T-helper 1 cell treated with Interleukin-12 subunit alpha and Interleukin-12 subunit beta and Interleukin-4 antibody, amounts not matched to agents 30 μg/mL and 1 μg/mL, for 36 hours (primary cell): ENCODE results near the gene RYR3.

Source experiments
- H3K27ac Mint-ChIP-seq: one replicate; pipeline ENCODE4 v1.8.0; 2021; ENCODE audit warnings: mild to moderate bottlenecking, mixed read lengths
- H3K27me3 Mint-ChIP-seq: one replicate; pipeline ENCODE4 v1.8.0; 2021; ENCODE audit warnings: low read depth, mixed read lengths
- H3K36me3 Mint-ChIP-seq: one replicate; pipeline ENCODE4 v1.8.0; 2021; ENCODE audit warnings: low read depth, mixed read lengths
- H3K4me1 Mint-ChIP-seq: one replicate; pipeline ENCODE4 v1.8.0; 2021; ENCODE audit warnings: low read depth, mixed read lengths
- H3K4me3 Mint-ChIP-seq: one replicate; pipeline ENCODE4 v1.8.0; 2021; ENCODE audit warnings: mild to moderate bottlenecking, moderate library complexity, mixed read lengths
- H3K9me3 Mint-ChIP-seq: one replicate; pipeline ENCODE4 v1.8.0; 2021; ENCODE audit warnings: mixed read lengths

Gene RYR3

GRCh38 chr15:33871980-33872379 is 561.2 kb downstream of the RYR3 start:
- no peaks in the 10 kb centered on the region for H3K4me1 Mint-ChIP-seq
- no peak overlapping the region for H3K27ac Mint-ChIP-seq
- H3K36me3 Mint-ChIP-seq, result no peaks in the 10 kb centered on the region
- H3K4me3 Mint-ChIP-seq, result no peak overlapping the region
- H3K27me3 Mint-ChIP-seq, result no peaks in the 10 kb centered on the region
- no peaks in the 10 kb centered on the region for H3K9me3 Mint-ChIP-seq

DNA sequence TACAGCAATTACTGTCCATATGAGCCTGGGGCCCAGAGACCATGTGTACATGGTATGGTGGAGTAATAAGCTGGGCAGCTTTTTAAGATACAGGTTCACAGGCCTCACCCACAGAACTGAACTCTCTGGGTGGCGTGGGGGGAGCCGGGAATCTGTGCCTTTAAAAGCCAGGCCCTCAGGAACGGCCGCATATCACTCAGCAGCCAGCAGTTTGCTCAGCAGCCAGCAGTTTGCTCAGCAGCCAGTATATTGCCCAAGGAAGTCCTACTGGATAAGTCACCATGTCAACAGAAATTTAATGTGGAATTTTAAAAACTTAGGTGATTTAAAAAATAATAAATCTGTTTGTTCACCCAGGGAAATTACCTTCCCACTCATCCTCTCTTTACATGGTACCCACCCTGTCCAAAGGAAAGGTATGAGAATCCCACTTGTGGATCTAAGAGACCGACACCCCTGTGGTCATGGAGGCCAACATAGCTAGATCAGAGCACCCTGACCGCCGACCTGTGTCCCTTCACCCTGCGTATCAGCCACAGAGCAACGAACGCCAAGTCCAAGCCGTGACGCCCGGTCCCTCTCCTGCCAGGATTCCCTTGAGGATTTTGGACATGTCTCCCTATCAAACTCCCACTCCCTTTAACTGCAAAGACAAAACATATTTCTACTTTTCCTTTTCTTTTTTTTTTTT is 561.8 kb downstream of the RYR3 start:
- Mint-ChIP-seq H3K4me1 (no peaks in the 10 kb centered on the region), H3K27ac (no peak overlapping the region), H3K9me3 (no peaks in the 10 kb centered on the region), H3K27me3 (no peaks in the 10 kb centered on the region), H3K4me3 (no peak overlapping the region), H3K36me3 (no peaks in the 10 kb centered on the region)

GRCh38 chr15:33874156-33874555 is 563.4 kb downstream of the RYR3 start:
- Mint-ChIP-seq H3K27ac (no peak overlapping the region), H3K4me1 (no peaks in the 10 kb centered on the region), H3K36me3 (no peaks in the 10 kb centered on the region), H3K4me3 (no peak overlapping the region), H3K9me3 (no peaks in the 10 kb centered on the region), H3K27me3 (no peaks in the 10 kb centered on the region)

DNA sequence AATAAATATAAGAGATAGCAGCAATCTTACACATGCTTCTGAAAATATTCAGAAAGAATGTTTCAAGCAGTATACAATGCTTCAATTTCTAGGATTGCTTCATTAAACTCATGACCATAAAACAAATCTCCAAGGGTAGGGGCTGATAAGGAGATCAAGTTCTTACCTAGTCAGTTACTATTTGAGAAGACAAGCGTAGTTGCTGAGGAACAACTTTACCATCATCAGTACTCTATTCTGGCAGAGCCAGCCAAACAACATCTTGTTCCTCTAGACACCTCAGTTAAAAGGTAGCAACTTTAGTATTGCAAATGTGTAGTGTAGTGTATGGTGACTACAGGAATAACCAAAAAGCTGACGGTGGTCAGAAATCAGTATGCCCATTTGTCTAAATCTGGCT is 572.2 kb downstream of the RYR3 start:
- Mint-ChIP-seq H3K27me3 (no peaks in the 10 kb centered on the region), H3K9me3 (peaks cover 13% of the 10 kb centered on the region), H3K27ac (no peak overlapping the region), H3K36me3 (no peaks in the 10 kb centered on the region), H3K4me3 (no peak overlapping the region), H3K4me1 (no peaks in the 10 kb centered on the region)

- peaks cover 19% of the 10 kb centered on the region for H3K9me3 Mint-ChIP-seq
These were observed 577.4 kb downstream of the RYR3 start for GRCh38 chr15:33888176-33888575.

DNA sequence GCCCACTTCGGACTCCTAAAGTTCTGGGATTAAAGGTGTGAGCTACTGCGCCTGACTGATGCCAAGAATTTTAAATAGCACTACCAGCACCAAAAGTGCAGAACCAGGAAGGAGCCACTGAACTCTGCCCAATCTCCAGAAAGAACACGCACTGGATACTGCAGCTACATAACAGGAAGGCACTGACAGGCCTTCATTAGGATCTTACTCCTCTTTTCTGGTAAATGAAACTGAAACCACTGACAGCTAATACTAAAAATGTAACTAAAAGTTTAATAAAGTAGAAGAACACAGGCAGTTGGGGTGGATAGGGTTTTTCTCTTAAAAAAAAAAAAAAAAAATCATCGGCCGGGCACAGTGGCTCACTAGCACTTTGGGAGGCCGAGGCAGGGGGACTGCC is 583.4 kb downstream of the RYR3 start:
- peaks cover 4% of the 10 kb centered on the region for H3K9me3 Mint-ChIP-seq
- no peaks in the 10 kb centered on the region for H3K27me3 Mint-ChIP-seq

More at GRCh38 chr15:33888176-33888575, 577.4 kb downstream of the RYR3 start:
- Mint-ChIP-seq H3K27ac (no peak overlapping the region), H3K36me3 (no peaks in the 10 kb centered on the region), H3K4me3 (no peak overlapping the region), H3K27me3 (no peaks in the 10 kb centered on the region), H3K4me1 (no peaks in the 10 kb centered on the region)

DNA sequence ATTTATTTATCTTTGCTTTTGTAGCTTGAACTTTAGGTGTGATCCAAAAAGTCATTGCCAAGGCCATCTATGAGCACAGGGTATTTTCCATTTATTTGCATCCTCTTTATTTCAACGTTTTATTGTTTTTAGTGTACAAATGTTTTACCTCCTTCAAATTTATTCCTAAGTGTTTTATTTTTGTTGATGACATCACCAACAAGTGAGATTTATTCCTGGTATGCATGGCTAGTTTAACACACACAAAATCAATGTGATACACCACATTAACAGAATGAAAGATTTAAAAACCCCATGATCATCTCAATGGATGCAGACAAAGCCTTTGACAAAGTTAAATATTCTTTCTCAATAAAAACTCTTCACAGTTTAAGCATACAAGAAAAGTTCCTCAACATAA is 591.3 kb downstream of the RYR3 start:
- Mint-ChIP-seq H3K27ac (no peak overlapping the region), H3K27me3 (no peaks in the 10 kb centered on the region), H3K36me3 (no peaks in the 10 kb centered on the region)

More for the DNA sequence above, 583.4 kb downstream of the RYR3 start:
- Mint-ChIP-seq H3K4me3 (no peak overlapping the region), H3K4me1 (peaks cover 6% of the 10 kb centered on the region), H3K27ac (peak overlapping the region; percentile 5), H3K36me3 (no peaks in the 10 kb centered on the region)

GRCh38 chr15:33903661-33904060 is 592.9 kb downstream of the RYR3 start:
- Mint-ChIP-seq H3K4me1 (no peaks in the 10 kb centered on the region), H3K36me3 (no peaks in the 10 kb centered on the region), H3K9me3 (no peaks in the 10 kb centered on the region), H3K4me3 (no peak overlapping the region), H3K27me3 (no peaks in the 10 kb centered on the region), H3K27ac (no peak overlapping the region)

More for the DNA sequence above, 591.3 kb downstream of the RYR3 start:
- Mint-ChIP-seq H3K9me3 (no peaks in the 10 kb centered on the region), H3K4me3 (no peak overlapping the region), H3K4me1 (peaks cover 2% of the 10 kb centered on the region)

DNA sequence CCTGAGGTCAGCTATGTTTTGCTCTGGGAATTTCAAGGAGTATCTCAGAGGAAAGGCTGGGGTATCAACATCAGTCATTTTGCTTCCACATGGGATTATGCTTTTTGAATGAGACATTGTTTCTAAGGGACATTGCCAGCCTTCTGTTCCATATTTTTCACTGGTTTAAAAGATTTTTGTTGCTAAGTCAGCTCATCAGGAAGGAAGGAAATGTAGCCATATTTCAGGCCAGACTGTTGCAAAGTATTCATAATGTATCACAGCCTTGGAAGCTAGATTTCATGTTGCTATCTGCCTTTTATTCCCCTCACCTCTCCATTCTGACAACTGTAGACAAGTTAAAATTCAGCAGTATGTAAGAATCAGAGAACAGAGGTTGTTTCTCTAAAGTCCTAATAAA is 596.6 kb downstream of the RYR3 start:
- Mint-ChIP-seq H3K4me3 (no peak overlapping the region), H3K4me1 (no peaks in the 10 kb centered on the region), H3K36me3 (no peaks in the 10 kb centered on the region), H3K27ac (no peak overlapping the region), H3K9me3 (no peaks in the 10 kb centered on the region), H3K27me3 (no peaks in the 10 kb centered on the region)

GRCh38 chr15:33908406-33908805 is 597.6 kb downstream of the RYR3 start:
- no peaks in the 10 kb centered on the region for H3K9me3 Mint-ChIP-seq

GRCh38 chr15:33910741-33911140 is 600.0 kb downstream of the RYR3 start:
- Mint-ChIP-seq H3K36me3 (no peaks in the 10 kb centered on the region), H3K4me1 (peaks cover 2% of the 10 kb centered on the region), H3K27me3 (no peaks in the 10 kb centered on the region), H3K4me3 (no peak overlapping the region), H3K27ac (no peak overlapping the region), H3K9me3 (no peaks in the 10 kb centered on the region)

More at GRCh38 chr15:33908406-33908805, 597.6 kb downstream of the RYR3 start:
- Mint-ChIP-seq H3K27me3 (no peaks in the 10 kb centered on the region), H3K27ac (no peak overlapping the region), H3K36me3 (no peaks in the 10 kb centered on the region), H3K4me3 (no peak overlapping the region), H3K4me1 (no peaks in the 10 kb centered on the region)

DNA sequence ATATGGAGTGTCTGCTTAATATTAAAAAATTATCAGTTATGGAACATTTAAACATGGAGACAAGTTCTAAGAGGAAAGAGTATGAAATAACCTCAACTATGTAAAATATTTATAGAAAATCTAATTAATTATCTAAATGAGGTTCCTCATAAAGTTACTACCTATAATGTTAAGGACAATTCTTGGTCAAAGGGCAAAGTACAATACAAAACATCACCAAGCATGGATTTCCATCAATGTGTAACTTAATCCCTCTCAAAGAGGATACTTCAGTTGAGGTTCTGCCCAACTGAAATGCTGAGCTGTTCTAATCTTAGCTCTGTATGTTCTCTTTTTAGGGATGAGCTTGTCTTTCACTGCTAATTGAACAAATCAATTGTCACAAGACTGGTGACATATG is 601.6 kb downstream of the RYR3 start:
- H3K4me1 Mint-ChIP-seq, result peaks cover 2% of the 10 kb centered on the region
- H3K9me3 Mint-ChIP-seq, result no peaks in the 10 kb centered on the region
- no peaks in the 10 kb centered on the region for H3K27me3 Mint-ChIP-seq
- H3K27ac Mint-ChIP-seq, result no peak overlapping the region
- H3K4me3 Mint-ChIP-seq, result no peak overlapping the region
- H3K36me3 Mint-ChIP-seq, result no peaks in the 10 kb centered on the region

DNA sequence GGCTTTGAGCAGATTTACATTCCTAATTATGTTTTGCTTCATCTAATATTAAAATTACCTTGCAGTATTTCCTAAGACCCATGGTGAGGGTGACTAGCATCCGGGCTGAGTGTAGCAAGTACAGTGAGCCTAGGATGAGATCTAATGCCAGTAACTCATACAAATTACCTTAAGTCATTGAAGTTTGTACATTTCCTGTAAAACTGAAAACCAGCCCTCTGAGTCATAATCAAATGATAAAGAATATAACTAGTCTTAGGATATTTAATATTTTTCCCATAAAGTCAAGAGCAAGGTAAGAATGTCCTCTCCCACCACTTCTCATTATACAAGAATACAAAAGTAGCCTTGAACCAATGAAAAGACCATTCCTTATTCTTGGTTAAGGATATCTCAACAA is 602.7 kb downstream of the RYR3 start:
- H3K9me3 Mint-ChIP-seq, result no peaks in the 10 kb centered on the region
- no peaks in the 10 kb centered on the region for H3K27me3 Mint-ChIP-seq
- H3K27ac Mint-ChIP-seq, result no peak overlapping the region
- H3K4me3 Mint-ChIP-seq, result no peak overlapping the region
- no peaks in the 10 kb centered on the region for H3K36me3 Mint-ChIP-seq
- H3K4me1 Mint-ChIP-seq, result peaks cover 2% of the 10 kb centered on the region
